Esophagus (tissue), 2 donors: ENCODE results near the gene VEGFA. TPM values are rescaled to one million over a fixed set of nuclear protein-coding genes. Genes with fewer than 3 reads are reported as not detected.

Source experiments
- H3K27ac ChIP-seq, 2 donors: one replicate each; pipeline ENCODE4 v1.5.1; 2013; ENCODE audit warnings: low read depth in 2 of 2, mild to moderate bottlenecking in 2 of 2, inconsistent platforms in 1 of 2, low read length in 1 of 2, moderate library complexity in 1 of 2
- H3K27me3 ChIP-seq, 2 donors: one replicate each; pipeline ENCODE4 v1.6.1; 2013; ENCODE audit warnings: low read length in 2 of 2, control low read depth in 1 of 2, mild to moderate bottlenecking in 1 of 2; ENCODE audit not compliant: insufficient read depth in 2 of 2, control insufficient read depth in 1 of 2
- H3K36me3 ChIP-seq, 2 donors: one replicate each; pipeline ENCODE4 v1.6.1; 2013; ENCODE audit warnings: low read length in 1 of 2; ENCODE audit not compliant: control insufficient read depth in 2 of 2, insufficient read depth in 2 of 2
- H3K4me1 ChIP-seq, 2 donors: one replicate each; pipeline ENCODE4 v1.6.1; 2013; ENCODE audit warnings: low read length in 1 of 2; ENCODE audit not compliant: control insufficient read depth in 2 of 2, insufficient read depth in 2 of 2
- H3K4me3 ChIP-seq, 2 donors: one replicate each; pipeline ENCODE4 v1.5.1; 2013; ENCODE audit warnings: low read length in 2 of 2, mild to moderate bottlenecking in 2 of 2, low read depth in 1 of 2, moderate library complexity in 1 of 2
- H3K9me3 ChIP-seq, 2 donors: one replicate each; pipeline ENCODE4 v1.6.1; 2013; ENCODE audit warnings: mild to moderate bottlenecking in 2 of 2, low read depth in 1 of 2, low read length in 1 of 2, moderate library complexity in 1 of 2; ENCODE audit not compliant: control insufficient read depth in 2 of 2, insufficient read depth in 1 of 2
- WGBS, 2 donors: extraction: QIAGEN DNeasy Blood & Tissue Kit; methylation state at CpG; one replicate each; pipeline ENCODE4 v1.1.7; 2013; 5-methylcytosine and 5-hydroxymethylcytosine counted together
- polyA plus RNA-seq, 2 donors: library from polyadenylated mRNA; stranded (reverse); fragments of 200-250 nt; gene quantifications; one replicate each; pipeline ENCODE4 v1.2.3, GENCODE V29; 2013
- donor health status: healthy with polysubstance abuse.
- donor health status: Bipolar disorder and iron deficiency.

The VEGFA gene
- polyA plus RNA-seq, 2 donors, result 87.8 to 157 TPM

DNA sequence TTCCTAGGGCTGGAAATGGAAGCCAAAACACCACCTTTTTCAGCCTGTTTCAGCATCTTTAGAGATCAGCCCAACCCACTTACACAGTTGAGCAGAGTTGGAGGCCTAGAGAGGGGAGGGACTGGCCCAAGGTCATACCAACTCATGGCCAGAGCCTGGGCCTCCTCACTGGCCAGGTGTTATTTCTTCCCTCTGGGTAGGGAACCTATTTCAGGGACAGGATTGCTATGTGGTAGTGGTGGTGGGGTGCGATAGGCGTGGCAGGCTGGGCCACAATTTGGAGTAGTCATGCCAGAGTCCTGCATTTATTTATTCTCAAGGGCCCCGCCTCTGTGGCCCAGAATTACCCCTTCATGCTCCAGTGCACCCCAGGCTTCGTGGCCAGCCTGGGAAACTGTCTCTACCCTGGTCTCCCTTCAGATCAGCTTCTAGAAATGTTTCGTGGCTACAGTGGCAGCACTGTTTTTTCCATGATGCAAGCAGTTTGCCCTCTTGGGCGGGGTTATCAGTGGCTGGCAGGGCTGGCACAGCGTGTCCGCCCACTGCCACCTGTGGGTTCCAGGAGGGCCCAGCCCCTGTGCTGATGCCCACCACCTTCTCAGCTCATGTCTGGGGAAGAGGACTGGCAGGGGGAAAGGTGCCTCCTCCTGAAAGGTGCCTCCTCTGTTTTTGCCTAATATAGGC is 6.2 kb downstream of the VEGFA start:
- H3K4me3 ChIP-seq, result no peak overlapping the region
- no peaks in the 10 kb centered on the region for H3K27me3 ChIP-seq
- no peak overlapping the region for H3K27ac ChIP-seq
- peaks cover 10 to 39% of the 10 kb centered on the region in 2 donors for H3K36me3 ChIP-seq
- WGBS, 2 donors, result 61 to 71% methylated on average over 8 of the region's 8 CpGs
- H3K4me1 ChIP-seq, result peaks cover 3 to 30% of the 10 kb centered on the region in 2 donors
- H3K9me3 ChIP-seq, result no peaks in the 10 kb centered on the region

DNA sequence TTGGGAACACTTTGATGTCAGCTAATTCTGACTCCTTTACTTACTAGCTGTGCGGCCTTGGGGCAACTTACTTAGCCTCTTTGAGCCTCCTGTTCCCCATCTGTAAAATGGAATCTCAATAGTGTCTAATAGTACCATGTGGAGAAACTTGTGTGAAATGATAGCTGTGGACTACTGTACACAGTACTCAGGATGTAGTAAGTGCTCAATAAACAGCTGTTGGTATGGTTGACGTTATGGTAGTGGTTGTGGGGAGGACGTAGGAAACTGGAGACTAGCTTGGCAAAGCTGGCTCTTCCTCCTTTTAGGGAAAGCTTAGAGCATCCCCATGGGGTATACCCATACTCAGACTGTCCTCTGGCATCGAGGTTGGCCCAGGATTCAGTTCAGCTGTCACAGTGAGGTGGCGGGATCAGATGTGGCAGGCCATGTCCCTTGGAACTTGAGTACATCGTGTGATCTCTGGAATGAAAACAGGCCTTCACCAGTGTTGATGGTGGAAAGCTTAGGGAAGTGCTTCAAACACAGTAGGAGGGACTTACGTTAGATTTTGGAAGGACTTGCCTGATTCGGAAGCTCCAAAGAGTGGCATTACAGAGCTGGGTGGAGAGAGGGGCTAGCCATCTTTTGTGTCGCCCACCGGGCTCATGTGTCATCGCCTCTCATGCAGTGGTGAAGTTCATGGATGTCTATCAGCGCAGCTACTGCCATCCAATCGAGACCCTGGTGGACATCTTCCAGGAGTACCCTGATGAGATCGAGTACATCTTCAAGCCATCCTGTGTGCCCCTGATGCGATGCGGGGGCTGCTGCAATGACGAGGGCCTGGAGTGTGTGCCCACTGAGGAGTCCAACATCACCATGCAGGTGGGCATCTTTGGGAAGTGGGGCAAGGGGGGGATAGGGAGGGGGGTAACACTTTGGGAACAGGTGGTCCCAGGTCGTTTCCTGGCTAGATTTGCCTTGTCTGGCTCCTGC is 7.1 kb downstream of the VEGFA start:
- Histone ChIP-seq H3K27ac (no peak overlapping the region), H3K27me3 (no peaks in the 10 kb centered on the region), H3K4me3 (no peak overlapping the region), H3K36me3 (peaks cover 10 to 47% of the 10 kb centered on the region in 2 donors), H3K9me3 (no peaks in the 10 kb centered on the region), H3K4me1 (peaks cover 3 to 32% of the 10 kb centered on the region in 2 donors)
- 82 to 85% methylated on average over 18 of the region's 18 CpGs for WGBS, 2 donors

DNA sequence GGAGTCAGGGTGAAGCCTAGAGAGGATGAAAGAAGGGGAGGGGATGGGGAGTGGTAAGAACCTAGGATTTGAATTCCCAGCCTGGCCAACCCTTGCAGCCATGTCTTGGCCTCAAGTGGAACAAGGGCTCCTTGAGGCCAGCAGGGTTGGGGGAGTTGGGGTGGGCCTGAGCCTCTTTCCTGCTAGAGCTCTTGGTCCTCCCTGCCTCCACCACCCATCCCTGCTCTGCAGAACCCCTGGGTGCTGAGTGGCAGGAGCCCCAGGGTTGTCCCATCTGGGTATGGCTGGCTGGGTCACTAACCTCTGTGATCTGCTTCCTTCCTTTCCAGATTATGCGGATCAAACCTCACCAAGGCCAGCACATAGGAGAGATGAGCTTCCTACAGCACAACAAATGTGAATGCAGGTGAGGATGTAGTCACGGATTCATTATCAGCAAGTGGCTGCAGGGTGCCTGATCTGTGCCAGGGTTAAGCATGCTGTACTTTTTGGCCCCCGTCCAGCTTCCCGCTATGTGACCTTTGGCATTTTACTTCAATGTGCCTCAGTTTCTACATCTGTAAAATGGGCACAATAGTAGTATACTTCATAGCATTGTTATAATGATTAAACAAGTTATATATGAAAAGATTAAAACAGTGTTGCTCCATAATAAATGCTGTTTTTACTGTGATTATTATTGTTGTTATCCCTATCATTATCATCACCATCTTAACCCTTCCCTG is 8.3 kb downstream of the VEGFA start:
- 73 to 76% methylated on average over 4 of the region's 4 CpGs for WGBS, 2 donors
- H3K9me3 ChIP-seq, result no peaks in the 10 kb centered on the region
- no peak overlapping the region for H3K27ac ChIP-seq
- peaks cover 10 to 59% of the 10 kb centered on the region in 2 donors for H3K36me3 ChIP-seq
- H3K4me3 ChIP-seq, result no peak overlapping the region
- no peaks in the 10 kb centered on the region for H3K27me3 ChIP-seq
- H3K4me1 ChIP-seq, result peaks cover 3 to 32% of the 10 kb centered on the region in 2 donors

DNA sequence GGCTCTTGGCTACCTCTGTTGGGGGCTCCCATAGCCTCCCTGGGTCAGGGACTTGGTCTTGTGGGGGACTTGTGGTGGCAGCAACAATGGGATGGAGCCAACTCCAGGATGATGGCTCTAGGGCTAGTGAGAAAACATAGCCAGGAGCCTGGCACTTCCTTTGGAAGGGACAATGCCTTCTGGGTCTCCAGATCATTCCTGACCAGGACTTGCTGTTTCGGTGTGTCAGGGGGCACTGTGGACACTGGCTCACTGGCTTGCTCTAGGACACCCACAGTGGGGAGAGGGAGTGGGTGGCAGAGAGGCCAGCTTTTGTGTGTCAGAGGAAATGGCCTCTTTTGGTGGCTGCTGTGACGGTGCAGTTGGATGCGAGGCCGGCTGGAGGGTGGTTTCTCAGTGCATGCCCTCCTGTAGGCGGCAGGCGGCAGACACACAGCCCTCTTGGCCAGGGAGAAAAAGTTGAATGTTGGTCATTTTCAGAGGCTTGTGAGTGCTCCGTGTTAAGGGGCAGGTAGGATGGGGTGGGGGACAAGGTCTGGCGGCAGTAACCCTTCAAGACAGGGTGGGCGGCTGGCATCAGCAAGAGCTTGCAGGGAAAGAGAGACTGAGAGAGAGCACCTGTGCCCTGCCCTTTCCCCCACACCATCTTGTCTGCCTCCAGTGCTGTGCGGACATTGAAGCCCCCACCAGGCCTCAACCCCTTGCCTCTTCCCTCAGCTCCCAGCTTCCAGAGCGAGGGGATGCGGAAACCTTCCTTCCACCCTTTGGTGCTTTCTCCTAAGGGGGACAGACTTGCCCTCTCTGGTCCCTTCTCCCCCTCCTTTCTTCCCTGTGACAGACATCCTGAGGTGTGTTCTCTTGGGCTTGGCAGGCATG is 9.2 kb downstream of the VEGFA start:
- Histone ChIP-seq H3K27me3 (no peaks in the 10 kb centered on the region), H3K36me3 (peaks cover 10 to 61% of the 10 kb centered on the region in 2 donors)
- 81 to 83% methylated on average over 11 to 12 of the region's 12 CpGs for WGBS, 2 donors

DNA sequence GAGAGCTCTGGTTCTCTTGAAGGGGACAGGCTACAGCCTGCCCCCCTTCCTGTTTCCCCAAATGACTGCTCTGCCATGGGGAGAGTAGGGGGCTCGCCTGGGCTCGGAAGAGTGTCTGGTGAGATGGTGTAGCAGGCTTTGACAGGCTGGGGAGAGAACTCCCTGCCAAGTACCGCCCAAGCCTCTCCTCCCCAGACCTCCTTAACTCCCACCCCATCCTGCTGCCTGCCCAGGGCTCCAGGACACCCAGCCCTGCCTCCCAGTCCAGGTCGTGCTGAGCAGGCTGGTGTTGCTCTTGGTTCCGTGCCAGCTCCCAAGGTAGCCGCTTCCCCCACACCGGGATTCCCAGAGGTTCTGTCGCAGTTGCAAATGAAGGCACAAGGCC is 9.8 kb downstream of the VEGFA start:
- H3K9me3 ChIP-seq, result no peaks in the 10 kb centered on the region
- WGBS, 2 donors, result 41 to 51% methylated on average over 8 of the region's 8 CpGs
- no peak overlapping the region for H3K4me3 ChIP-seq
- H3K36me3 ChIP-seq, result peaks cover 11 to 66% of the 10 kb centered on the region in 2 donors
- peaks cover 0 to 24% of the 10 kb centered on the region in 2 donors for H3K4me1 ChIP-seq
- H3K27ac ChIP-seq, result peak overlapping the region in 1 of 2 donors; percentile 13
- H3K27me3 ChIP-seq, result no peaks in the 10 kb centered on the region

More for the DNA sequence above, 9.2 kb downstream of the VEGFA start:
- Histone ChIP-seq H3K4me3 (no peak overlapping the region), H3K9me3 (no peaks in the 10 kb centered on the region), H3K27ac (no peak overlapping the region), H3K4me1 (peaks cover 0 to 30% of the 10 kb centered on the region in 2 donors)

DNA sequence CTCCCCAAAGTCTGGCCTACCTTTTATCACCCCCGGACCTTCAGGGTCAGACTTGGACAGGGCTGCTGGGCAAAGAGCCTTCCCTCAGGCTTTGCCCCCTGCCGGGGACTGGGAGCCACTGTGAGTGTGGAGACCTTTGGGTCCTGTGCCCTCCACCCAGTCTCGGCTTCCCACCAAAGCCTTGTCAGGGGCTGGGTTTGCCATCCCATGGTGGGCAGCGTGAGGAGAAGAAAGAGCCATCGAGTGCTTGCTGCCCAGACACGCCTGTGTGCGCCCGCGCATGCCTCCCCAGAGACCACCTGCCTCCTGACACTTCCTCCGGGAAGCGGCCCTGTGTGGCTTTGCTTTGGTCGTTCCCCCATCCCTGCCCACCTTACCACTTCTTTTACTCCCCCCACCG is 10.3 kb downstream of the VEGFA start:
- no peak overlapping the region for H3K4me3 ChIP-seq
- no peaks in the 10 kb centered on the region for H3K9me3 ChIP-seq
- H3K4me1 ChIP-seq, result peaks cover 0 to 19% of the 10 kb centered on the region in 2 donors
- no peaks in the 10 kb centered on the region for H3K27me3 ChIP-seq
- no peak overlapping the region for H3K27ac ChIP-seq
- WGBS, 2 donors, result 74 to 79% methylated on average over 13 of the region's 13 CpGs
- peaks cover 15 to 70% of the 10 kb centered on the region in 2 donors for H3K36me3 ChIP-seq

DNA sequence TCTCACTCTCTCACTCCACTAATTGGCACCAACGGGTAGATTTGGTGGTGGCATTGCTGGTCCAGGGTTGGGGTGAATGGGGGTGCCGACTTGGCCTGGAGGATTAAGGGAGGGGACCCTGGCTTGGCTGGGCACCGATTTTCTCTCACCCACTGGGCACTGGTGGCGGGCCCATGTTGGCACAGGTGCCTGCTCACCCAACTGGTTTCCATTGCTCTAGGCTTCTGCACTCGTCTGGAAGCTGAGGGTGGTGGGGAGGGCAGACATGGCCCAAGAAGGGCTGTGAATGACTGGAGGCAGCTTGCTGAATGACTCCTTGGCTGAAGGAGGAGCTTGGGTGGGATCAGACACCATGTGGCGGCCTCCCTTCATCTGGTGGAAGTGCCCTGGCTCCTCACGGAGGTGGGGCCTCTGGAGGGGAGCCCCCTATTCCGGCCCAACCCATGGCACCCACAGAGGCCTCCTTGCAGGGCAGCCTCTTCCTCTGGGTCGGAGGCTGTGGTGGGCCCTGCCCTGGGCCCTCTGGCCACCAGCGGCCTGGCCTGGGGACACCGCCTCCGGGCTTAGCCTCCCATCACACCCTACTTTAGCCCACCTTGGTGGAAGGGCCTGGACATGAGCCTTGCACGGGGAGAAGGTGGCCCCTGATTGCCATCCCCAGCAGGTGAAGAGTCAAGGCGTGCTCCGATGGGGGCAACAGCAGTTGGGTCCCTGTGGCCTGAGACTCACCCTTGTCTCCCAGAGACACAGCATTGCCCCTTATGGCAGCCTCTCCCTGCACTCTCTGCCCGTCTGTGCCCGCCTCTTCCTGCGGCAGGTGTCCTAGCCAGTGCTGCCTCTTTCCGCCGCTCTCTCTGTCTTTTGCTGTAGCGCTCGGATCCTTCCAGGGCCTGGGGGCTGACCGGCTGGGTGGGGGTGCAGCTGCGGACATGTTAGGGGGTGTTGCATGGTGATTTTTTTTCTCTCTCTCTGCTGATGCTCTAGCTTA is 11.2 kb downstream of the VEGFA start:
- WGBS, 2 donors, result 74 to 79% methylated on average over 24 of the region's 24 CpGs
- Histone ChIP-seq H3K27ac (no peak overlapping the region), H3K4me3 (no peak overlapping the region), H3K4me1 (peaks cover 0 to 15% of the 10 kb centered on the region in 2 donors), H3K27me3 (no peaks in the 10 kb centered on the region), H3K36me3 (peaks cover 17 to 69% of the 10 kb centered on the region in 2 donors), H3K9me3 (no peaks in the 10 kb centered on the region)
